ENCODE measurements around the gene LRP1-AS. TPM values are rescaled to one million over a fixed set of nuclear protein-coding genes. Genes with fewer than 3 reads are reported as not detected.

LRP1-AS gene
- total RNA-seq, 1 experiment from 2014 or later = not detected

DNA sequence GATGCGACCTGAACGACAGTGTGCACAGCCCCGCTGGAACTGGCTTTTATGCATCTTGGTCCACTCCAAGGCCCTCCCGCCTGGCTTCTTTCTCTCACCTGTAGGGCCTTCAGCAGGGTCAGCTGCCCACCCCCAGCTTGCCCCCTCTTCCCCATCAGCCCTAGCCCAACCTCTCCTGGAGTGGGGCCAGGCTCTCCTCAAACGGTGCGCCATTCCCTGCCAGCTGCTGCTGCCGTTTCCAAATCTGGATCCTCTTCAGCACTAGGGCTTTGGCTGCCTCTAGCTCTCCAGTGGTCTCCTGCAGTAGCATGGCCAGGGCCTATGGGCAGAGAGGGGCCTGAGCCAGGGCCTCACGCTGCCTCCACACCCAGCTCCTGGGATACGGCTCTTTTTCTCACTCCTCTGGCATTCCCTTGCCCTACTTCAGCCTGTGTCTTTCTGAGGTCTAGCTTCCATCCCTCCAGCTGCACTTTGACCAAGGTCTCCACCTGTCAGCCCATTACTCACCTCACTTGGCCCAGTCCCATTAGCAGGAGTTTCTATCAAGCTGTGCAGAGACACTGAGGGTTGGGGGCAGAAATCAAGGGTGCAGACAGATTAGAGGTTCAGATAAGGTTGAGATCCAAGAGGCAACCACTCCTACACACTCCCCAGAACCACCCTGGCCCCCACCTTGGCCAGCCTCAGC, 41.3 kb downstream of the LRP1-AS start:
- Histone ChIP-seq H3K9ac (ENCODE audit: low read length) (no peak overlapping the region), H2AFZ (ENCODE audit: low read length) (no peak overlapping the region), H3K79me2 (ENCODE audit: low read length) (no peaks in the 10 kb centered on the region), H3K4me3 (ENCODE audit: low read length) (no peak overlapping the region), H3K9me2 (replicated peaks; ENCODE audit: low read length) (no peaks in the 10 kb centered on the region), H3K27me3 (ENCODE audit: low read length) (no peaks in the 10 kb centered on the region), H4K20me1 (ENCODE audit: low read length) (no peaks in the 10 kb centered on the region), H3K27ac (ENCODE audit: low read length) (no peak overlapping the region), H3K36me3 (ENCODE audit: low read depth, low read length) (no peaks in the 10 kb centered on the region), H3K4me1 (ENCODE audit: insufficient read depth, low read length) (peaks cover 25% of the 10 kb centered on the region), H3F3A (ENCODE audit: low read length, unreplicated experiment) (no peaks in the 10 kb centered on the region), H3K9me3 (ENCODE audit: low read length) (no peaks in the 10 kb centered on the region), H3K4me2 (ENCODE audit: low read length) (no peak overlapping the region)
- POLR2A ChIA-PET (ENCODE audit: unreplicated experiment) = no interaction called here
- TF ChIP-seq EZH2 (IDR thresholded peaks at IDR 0.05; ENCODE audit: low read length, unreplicated experiment) = no peak
- TF ChIP-seq, protein P1, sequence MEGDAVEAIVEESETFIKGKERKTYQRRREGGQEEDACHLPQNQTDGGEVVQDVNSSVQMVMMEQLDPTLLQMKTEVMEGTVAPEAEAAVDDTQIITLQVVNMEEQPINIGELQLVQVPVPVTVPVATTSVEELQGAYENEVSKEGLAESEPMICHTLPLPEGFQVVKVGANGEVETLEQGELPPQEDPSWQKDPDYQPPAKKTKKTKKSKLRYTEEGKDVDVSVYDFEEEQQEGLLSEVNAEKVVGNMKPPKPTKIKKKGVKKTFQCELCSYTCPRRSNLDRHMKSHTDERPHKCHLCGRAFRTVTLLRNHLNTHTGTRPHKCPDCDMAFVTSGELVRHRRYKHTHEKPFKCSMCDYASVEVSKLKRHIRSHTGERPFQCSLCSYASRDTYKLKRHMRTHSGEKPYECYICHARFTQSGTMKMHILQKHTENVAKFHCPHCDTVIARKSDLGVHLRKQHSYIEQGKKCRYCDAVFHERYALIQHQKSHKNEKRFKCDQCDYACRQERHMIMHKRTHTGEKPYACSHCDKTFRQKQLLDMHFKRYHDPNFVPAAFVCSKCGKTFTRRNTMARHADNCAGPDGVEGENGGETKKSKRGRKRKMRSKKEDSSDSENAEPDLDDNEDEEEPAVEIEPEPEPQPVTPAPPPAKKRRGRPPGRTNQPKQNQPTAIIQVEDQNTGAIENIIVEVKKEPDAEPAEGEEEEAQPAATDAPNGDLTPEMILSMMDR (conservative IDR thresholded peaks at IDR 0.05; ENCODE audit: low read depth, low read length) = no peak
- no peak for TF ChIP-seq EZH2phosphoT487 (IDR thresholded peaks at IDR 0.05; ENCODE audit: borderline replicate concordance, low read length)
- no peak for ATAC-seq
- intact Hi-C loops (cut with micrococcal nuclease) = no loop called here
- DNase-seq = no peak
- CTCF ChIA-PET = no interaction called here
- no TSS peak for BruUV-seq (replicated peaks)

DNA sequence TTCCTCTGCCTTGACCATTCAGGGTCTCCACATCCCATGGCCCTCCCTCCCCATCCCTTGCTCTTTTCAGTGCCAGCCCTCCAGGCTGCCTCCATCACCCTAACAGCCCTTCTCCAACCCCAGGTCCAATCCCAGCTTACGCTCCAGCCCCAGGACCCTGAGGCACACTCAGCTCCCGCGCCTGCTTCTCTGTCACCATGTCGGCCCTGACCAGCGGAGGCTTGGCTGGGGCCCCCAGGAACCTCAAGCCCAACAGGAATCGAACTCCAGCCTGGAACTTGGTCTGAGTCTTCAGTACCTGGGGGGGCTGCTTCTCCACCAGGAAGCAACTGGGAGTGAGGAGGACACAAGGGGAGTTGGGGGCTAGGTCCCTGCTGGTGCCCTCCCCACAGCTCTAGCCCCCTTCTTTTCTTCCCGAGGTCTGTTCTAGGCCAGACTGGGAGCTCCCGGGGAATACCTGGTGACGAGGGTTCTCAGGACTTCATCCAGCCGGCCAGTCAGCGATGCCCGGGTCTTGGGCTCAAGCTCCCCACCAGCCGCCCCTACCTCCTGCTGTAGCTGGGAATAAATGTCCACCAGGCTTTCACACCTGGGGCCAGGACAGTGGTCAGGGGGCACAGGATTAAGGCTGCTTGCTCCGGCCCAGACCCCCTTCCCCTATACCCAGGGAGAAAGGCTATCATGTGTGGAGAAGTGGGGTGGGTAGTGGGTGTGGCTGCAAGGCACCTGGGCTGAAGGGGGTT, 42.2 kb downstream of the LRP1-AS start:
- intact Hi-C loops (cut with micrococcal nuclease) = no loop called here

More for the DNA sequence above, 42.2 kb downstream of the LRP1-AS start:
- no peak for TF ChIP-seq EZH2 (IDR thresholded peaks at IDR 0.05; ENCODE audit: low read length, unreplicated experiment)
- TF ChIP-seq, protein P1 (conservative IDR thresholded peaks at IDR 0.05; ENCODE audit: low read depth, low read length) = no peak
- TF ChIP-seq EZH2phosphoT487 (IDR thresholded peaks at IDR 0.05; ENCODE audit: borderline replicate concordance, low read length) = no peak
- ChIA-PET CTCF (no interaction called here), POLR2A (ENCODE audit: unreplicated experiment) (no interaction called here)
- Histone ChIP-seq H4K20me1 (ENCODE audit: low read length) (no peaks in the 10 kb centered on the region), H3F3A (ENCODE audit: low read length, unreplicated experiment) (no peaks in the 10 kb centered on the region), H2AFZ (ENCODE audit: low read length) (no peak overlapping the region), H3K9ac (ENCODE audit: low read length) (no peak overlapping the region), H3K79me2 (ENCODE audit: low read length) (no peaks in the 10 kb centered on the region), H3K4me2 (ENCODE audit: low read length) (no peak overlapping the region), H3K4me3 (ENCODE audit: low read length) (no peak overlapping the region), H3K9me3 (ENCODE audit: low read length) (no peaks in the 10 kb centered on the region), H3K27me3 (ENCODE audit: low read length) (no peaks in the 10 kb centered on the region), H3K4me1 (ENCODE audit: insufficient read depth, low read length) (peaks cover 15% of the 10 kb centered on the region), H3K36me3 (ENCODE audit: low read depth, low read length) (no peaks in the 10 kb centered on the region), H3K27ac (ENCODE audit: low read length) (no peak overlapping the region), H3K9me2 (replicated peaks; ENCODE audit: low read length) (no peaks in the 10 kb centered on the region)
- DNase-seq (no peak), ATAC-seq (no peak)
- no TSS peak for BruUV-seq (replicated peaks)
